Upper lobe of left lung (tissue), 4 donors: ENCODE measurements around the gene NYAP2.

Source experiments
- CTCF ChIP-seq, 6 experiments: fragments of 450-650 bp in 4 of 6; fragments of 200-600 bp in 2 of 6; sonication (generic) in 2 of 6; IDR thresholded peaks; one replicate each; pipeline ENCODE4 v1.5.1; 2016 to 2019; ENCODE audit warnings: antibody characterized with exemption in 6 of 6
- POLR2A ChIP-seq, 4 donors: fragments of 450-650 bp; IDR thresholded peaks; one replicate each; pipeline ENCODE4 v1.5.1; 2016 to 2017; ENCODE audit warnings: antibody characterized with exemption in 4 of 4, mild to moderate bottlenecking in 2 of 4
- POLR2AphosphoS5 ChIP-seq, 2 donors: sonication (generic); formaldehyde crosslinking; IDR thresholded peaks; one replicate each; pipeline ENCODE4 v1.5.1; 2017; ENCODE audit warnings: antibody characterized with exemption in 2 of 2

GRCh38 chr2:225501022-225501421 lies 101.5 kb downstream of the NYAP2 start:
- TF ChIP-seq CTCF (IDR thresholded peaks at IDR 0.05) (no peak), POLR2A (IDR thresholded peaks at IDR 0.05) (no peak), POLR2AphosphoS5 (IDR thresholded peaks at IDR 0.05) (no peak)
